H1 (cell line): ENCODE results near the gene NET1. TPM values are rescaled to one million over a fixed set of nuclear protein-coding genes. Genes with fewer than 3 reads are reported as not detected.
"Not testable (repeated sequence)": the region's sequence is repeated elsewhere in the genome, so short reads cannot be mapped to it uniquely, and the experiment has no call there.

Experiments
- CTCF ChIA-PET: fragments of 300-600 bp; sonication (Branson Sonifier 250); formaldehyde crosslinking; loops from one replicate; lab custom pipeline; 2021; ENCODE audit not compliant: partially characterized antibody; lab: Charles Lee
- POLR2A ChIA-PET: fragments of 300-600 bp; sonication (Branson Sonifier 250); formaldehyde crosslinking; loops from one replicate; lab custom pipeline; 2021; ENCODE audit warnings: inconsistent platforms; ENCODE audit not compliant: partially characterized antibody; lab: Charles Lee
- DNase-seq, 2 experiments: peaks; one replicate each; pipeline versions ENCODE4 v3.0.0 to v3.0.0-alpha.2; 2010 to 2022; ENCODE audit warnings: low spot score in 2 of 2, low read depth in 1 of 2, mixed read lengths in 1 of 2
- FAIRE-seq: peaks from 2 replicates; lab custom pipeline; 2011; peaks lifted over from hg19 to GRCh38; lab: Jason Lieb, UNC
- H2AFZ ChIP-seq: 2 replicates; pipeline ENCODE4 v1.8.1; 2012; ENCODE audit warnings: low read length, inconsistent platforms
- H2AK5ac ChIP-seq: 2 replicates; pipeline ENCODE4 v1.6.1; 2013; ENCODE audit warnings: low read depth, low read length
- H2BK120ac ChIP-seq: replicated peaks from 2 replicates; pipeline ENCODE3; 2013; ENCODE audit warnings: low read depth, low read length, inconsistent platforms
- H2BK12ac ChIP-seq: 2 replicates; pipeline ENCODE4 v1.6.1; 2013; ENCODE audit warnings: low read depth, low read length
- H2BK15ac ChIP-seq: 2 replicates; pipeline ENCODE4 v1.6.1; 2013; ENCODE audit warnings: low read length
- H2BK20ac ChIP-seq: 2 replicates; pipeline ENCODE4 v1.6.1; 2013; ENCODE audit warnings: low read length
- H2BK5ac ChIP-seq: 2 replicates; pipeline ENCODE4 v1.6.1; 2013; ENCODE audit warnings: low read depth, low read length
- H3K14ac ChIP-seq: 2 replicates; pipeline ENCODE4 v1.6.1; 2013; ENCODE audit warnings: inconsistent platforms; ENCODE audit not compliant: insufficient read length
- H3K18ac ChIP-seq: 2 replicates; pipeline ENCODE4 v1.6.1; 2013; ENCODE audit warnings: low read length; ENCODE audit errors: extremely low read depth
- H3K23ac ChIP-seq: 2 replicates; pipeline ENCODE4 v1.6.1; 2013; ENCODE audit warnings: inconsistent platforms; ENCODE audit not compliant: insufficient read length
- H3K23me2 ChIP-seq: 2 replicates; pipeline ENCODE4 v1.6.1; 2013; ENCODE audit warnings: low read depth, low read length
- H3K27ac ChIP-seq: 2 replicates; pipeline ENCODE4 v1.6.1; 2011; ENCODE audit warnings: low read depth, low read length, inconsistent platforms
- H3K27me3 ChIP-seq, 4 experiments: replicated peaks in 1 of 4; 1 replicate in 1 of 4; 2 replicates in 3 of 4; pipeline versions ENCODE4 v1.6.1 to v1.8.1; 2011 to 2013; ENCODE audit warnings: low read length in 3 of 4, mild to moderate bottlenecking in 3 of 4, inconsistent platforms in 2 of 4, mixed read lengths in 2 of 4, moderate library complexity in 1 of 4; ENCODE audit not compliant: control insufficient read depth in 3 of 4, insufficient read depth in 3 of 4; ENCODE audit errors: extremely low read depth in 1 of 4
- H3K36me3 ChIP-seq, 4 experiments: 2 replicates each; pipeline versions ENCODE4 v1.6.1 to v1.8.1; 2011 to 2013; ENCODE audit warnings: mild to moderate bottlenecking in 4 of 4, low read length in 3 of 4, moderate library complexity in 2 of 4, control low read depth in 1 of 4, inconsistent platforms in 1 of 4; ENCODE audit not compliant: insufficient read depth in 4 of 4, control insufficient read depth in 2 of 4
- H3K4ac ChIP-seq: replicated peaks from 2 replicates; pipeline ENCODE3; 2013; ENCODE audit warnings: low read length, low read depth, mixed read lengths, inconsistent platforms; ENCODE audit not compliant: insufficient read length
- H3K4me1 ChIP-seq, 4 experiments: replicated peaks in 1 of 4; 1 replicate in 1 of 4; 2 replicates in 3 of 4; pipeline versions ENCODE4 v1.6.1 to v1.8.1; 2011 to 2013; ENCODE audit warnings: low read length in 3 of 4, inconsistent platforms in 2 of 4, mixed read lengths in 1 of 4; ENCODE audit not compliant: insufficient read depth in 4 of 4, control insufficient read depth in 3 of 4
- H3K4me2 ChIP-seq, 2 experiments: 2 replicates each; pipeline versions ENCODE4 v1.6.1 to v1.8.1; 2011 to 2013; ENCODE audit warnings: low read depth in 2 of 2, low read length in 2 of 2, control low read depth in 1 of 2, inconsistent platforms in 1 of 2, mild to moderate bottlenecking in 1 of 2; ENCODE audit not compliant: insufficient read depth in 1 of 2
- H3K4me3 ChIP-seq, 4 experiments: fragments of 200-600, 300-600 bp in 1 of 4; sonication (generic), shearing (Covaris generic), sonication (Bioruptor Twin) in 1 of 4; 2 replicates each; pipeline versions ENCODE4 v1.5.1 to v1.8.1; 2011 to 2016; ENCODE audit warnings: low read length in 4 of 4, low read depth in 3 of 4, control low read depth in 2 of 4, inconsistent platforms in 2 of 4, mild to moderate bottlenecking in 2 of 4, mixed read lengths in 1 of 4, moderate library complexity in 1 of 4; ENCODE audit not compliant: insufficient read depth in 2 of 4; ENCODE audit errors: extremely low read depth in 1 of 4
- H3K56ac ChIP-seq: replicated peaks from 2 replicates; pipeline ENCODE3; 2013; ENCODE audit warnings: low read depth, mild to moderate bottlenecking, mixed read lengths, low read length, inconsistent platforms; ENCODE audit not compliant: insufficient read length
- H3K79me1 ChIP-seq: 2 replicates; pipeline ENCODE4 v1.6.1; 2013; ENCODE audit warnings: low read depth, low read length, control low read depth
- H3K79me2 ChIP-seq, 2 experiments: 2 replicates each; pipeline versions ENCODE4 v1.6.1 to v1.8.1; 2012 to 2013; ENCODE audit warnings: low read length in 2 of 2, mild to moderate bottlenecking in 2 of 2, inconsistent platforms in 1 of 2; ENCODE audit not compliant: insufficient read depth in 2 of 2, control insufficient read depth in 1 of 2
- H3K9ac ChIP-seq, 4 experiments: replicated peaks in 1 of 4; 1 replicate in 1 of 4; 2 replicates in 3 of 4; pipeline versions ENCODE4 v1.6.1 to v1.8.1; 2011 to 2013; ENCODE audit warnings: low read depth in 3 of 4, low read length in 3 of 4, control low read depth in 2 of 4, mild to moderate bottlenecking in 2 of 4, moderate library complexity in 2 of 4, inconsistent platforms in 1 of 4; ENCODE audit errors: extremely low read depth in 1 of 4
- H3K9me3 ChIP-seq, 2 experiments: 2 replicates each; pipeline versions ENCODE4 v1.6.1 to v1.8.1; 2012 to 2013; ENCODE audit warnings: mild to moderate bottlenecking in 2 of 2, moderate library complexity in 2 of 2, control low read depth in 1 of 2, inconsistent platforms in 1 of 2, low read depth in 1 of 2, low read length in 1 of 2, mixed read lengths in 1 of 2; ENCODE audit not compliant: insufficient read depth in 2 of 2
- H4K20me1 ChIP-seq, 2 experiments: replicated peaks in 1 of 2; 2 replicates each; pipeline versions ENCODE3 to v1.8.1; 2011 to 2013; ENCODE audit warnings: inconsistent platforms in 2 of 2, low read length in 2 of 2, mild to moderate bottlenecking in 1 of 2; ENCODE audit not compliant: insufficient read depth in 2 of 2, control insufficient read depth in 1 of 2
- H4K5ac ChIP-seq: 2 replicates; pipeline ENCODE4 v1.6.1; 2013; ENCODE audit warnings: low read length, low read depth, mixed read lengths, inconsistent platforms; ENCODE audit not compliant: insufficient read length
- H4K8ac ChIP-seq: 2 replicates; pipeline ENCODE4 v1.8.0; 2013; ENCODE audit warnings: mild to moderate bottlenecking, moderate library complexity, low read length, inconsistent platforms; ENCODE audit not compliant: insufficient read depth; ENCODE audit errors: extremely low read depth
- H4K91ac ChIP-seq: replicated peaks from 2 replicates; pipeline ENCODE3; 2013; ENCODE audit warnings: low read length, mixed read lengths, inconsistent platforms; ENCODE audit not compliant: insufficient read length
- polyA plus RNA-seq, 7 experiments: library from polyadenylated mRNA; depleted of rRNA in 3 of 7; stranded (reverse) in 5 of 7; unstranded in 2 of 7; fragments of >200 nt in 5 of 7; fragments of 200-250 nt in 2 of 7; gene quantifications; 1 replicate in 5 of 7; 2 replicates in 1 of 7; 4 replicates in 1 of 7; pipeline versions ENCODE4 v1.2.1 to v1.2.3, GENCODE V29; 2011 to 2013; ENCODE audit warnings: missing spikeins in 2 of 7, mixed read lengths in 2 of 7
- total RNA-seq: library from RNA; stranded (reverse); fragmentation: NEBNext Ultra II Directional; extraction: Animal tissue kit (Norgen Biotek cat#: 25700); gene quantifications from 2 replicates; pipeline ENCODE4 v1.2.1, GENCODE V29; 2021

NET1 gene
- total and polyA plus RNA-seq, 2 of the 8 experiments (the other 6 are each of a cell fraction or from before 2014, with no cell fraction given) = 21.5 to 117 TPM

- H2BK12ac ChIP-seq, H3K79me1 ChIP-seq, H3K18ac ChIP-seq, H3K23me2 ChIP-seq, H3K27me3 ChIP-seq, H2BK5ac ChIP-seq, H2AFZ ChIP-seq, H3K9ac ChIP-seq, H2AK5ac ChIP-seq, H3K23ac ChIP-seq, H3K56ac ChIP-seq, H3K9me3 ChIP-seq, H4K5ac ChIP-seq, H4K8ac ChIP-seq, H2BK15ac ChIP-seq, H3K4me3 ChIP-seq, H3K14ac ChIP-seq, FAIRE-seq, H3K4me2 ChIP-seq, H3K36me3 ChIP-seq, H2BK20ac ChIP-seq, H4K20me1 ChIP-seq, H3K27ac ChIP-seq, H3K4me1 ChIP-seq, H2BK120ac ChIP-seq, DNase-seq, H4K91ac ChIP-seq, H3K4ac ChIP-seq: not testable (repeated sequence)
- peaks cover 16 to 29% of the 10 kb centered on the region in 2 experiments for H3K79me2 ChIP-seq
- ChIA-PET POLR2A (interaction anchor here (1.5 kb wide), 1 partner anchor 11 kb away, joined by 3 read pairs; no protein-coding TSS in a partner anchor), CTCF (interaction anchor here (1.1 kb wide), 1 partner anchor 24 kb away, joined by 3 read pairs; no protein-coding TSS in a partner anchor)
Measured at GRCh38 chr10:5410787-5411186, 1.6 kb upstream of the NET1 start.
